HEK293 (cell line): ENCODE results near the gene UBE3C.

Source experiments
- CTCF ChIP-seq: fragments of 450-650 bp; formaldehyde crosslinking; IDR thresholded peaks from 2 replicates; pipeline ENCODE4 v1.5.1; 2016; ENCODE audit warnings: missing biosample characterization, missing genetic modification characterization
- REST ChIP-seq: fragments of 450-650 bp; formaldehyde crosslinking; IDR thresholded peaks from 2 replicates; pipeline ENCODE4 v1.5.1; 2016; ENCODE audit warnings: missing biosample characterization, missing genetic modification characterization
- ZEB2 ChIP-seq: fragments of 450-650 bp; formaldehyde crosslinking; IDR thresholded peaks from 2 replicates; pipeline ENCODE4 v1.5.1; 2016; ENCODE audit warnings: missing biosample characterization, missing genetic modification characterization
- ZNF121 ChIP-seq: fragments of 450-650 bp; formaldehyde crosslinking; IDR thresholded peaks from 2 replicates; pipeline ENCODE4 v1.5.1; 2016; ENCODE audit warnings: missing biosample characterization, missing genetic modification characterization
- ZNF138 ChIP-seq: fragments of 450-650 bp; formaldehyde crosslinking; IDR thresholded peaks from 2 replicates; pipeline ENCODE4 v1.5.1; 2016; ENCODE audit warnings: missing biosample characterization, missing genetic modification characterization, borderline replicate concordance
- ZNF146 ChIP-seq: fragments of 450-650 bp; formaldehyde crosslinking; IDR thresholded peaks from 2 replicates; pipeline ENCODE4 v1.5.1; 2016; ENCODE audit warnings: missing biosample characterization, missing genetic modification characterization
- ZNF302 ChIP-seq: fragments of 450-650 bp; formaldehyde crosslinking; IDR thresholded peaks from 2 replicates; pipeline ENCODE4 v1.5.1; 2016; ENCODE audit warnings: missing biosample characterization, missing genetic modification characterization, low read depth
- ZNF366 ChIP-seq: fragments of 450-650 bp; formaldehyde crosslinking; conservative IDR thresholded peaks from 2 replicates; pipeline ENCODE4 v1.5.1; 2016; ENCODE audit warnings: missing biosample characterization, missing genetic modification characterization
- ZNF416 ChIP-seq: fragments of 450-650 bp; formaldehyde crosslinking; IDR thresholded peaks from 2 replicates; pipeline ENCODE4 v1.5.1; 2016; ENCODE audit warnings: missing biosample characterization, missing genetic modification characterization
- ZNF426 ChIP-seq: fragments of 450-650 bp; formaldehyde crosslinking; IDR thresholded peaks from 2 replicates; pipeline ENCODE4 v1.5.1; 2017; ENCODE audit warnings: missing biosample characterization, missing genetic modification characterization, mild to moderate bottlenecking, inconsistent platforms, moderate library complexity
- ZNF488 ChIP-seq: fragments of 450-650 bp; formaldehyde crosslinking; IDR thresholded peaks from 2 replicates; pipeline ENCODE4 v1.5.1; 2016; ENCODE audit warnings: missing biosample characterization, missing genetic modification characterization
- ZNF660 ChIP-seq: fragments of 450-650 bp; IDR thresholded peaks from 2 replicates; pipeline ENCODE4 v1.5.1; 2018; ENCODE audit warnings: missing biosample characterization, mild to moderate bottlenecking, missing genetic modification characterization

- TF ChIP-seq REST (tag by site-specific recombination) (no peak), ZNF146 (tag by site-specific recombination) (no peak), ZEB2 (no peak), CTCF (no peak), ZNF488 (no peak), ZNF138 (tag by site-specific recombination) (no peak), ZNF660 (tag by site-specific recombination) (no peak), ZNF121 (tag by site-specific recombination) (no peak), ZNF426 (tag by site-specific recombination) (no peak), ZNF416 (tag by site-specific recombination) (no peak), ZNF366 (no peak), ZNF302 (tag by site-specific recombination) (no peak)
These were observed 56.2 kb downstream of the UBE3C start for GRCh38 chr7:157194948-157195347.
